ENCODE data around the gene HTT-AS.

DNA sequence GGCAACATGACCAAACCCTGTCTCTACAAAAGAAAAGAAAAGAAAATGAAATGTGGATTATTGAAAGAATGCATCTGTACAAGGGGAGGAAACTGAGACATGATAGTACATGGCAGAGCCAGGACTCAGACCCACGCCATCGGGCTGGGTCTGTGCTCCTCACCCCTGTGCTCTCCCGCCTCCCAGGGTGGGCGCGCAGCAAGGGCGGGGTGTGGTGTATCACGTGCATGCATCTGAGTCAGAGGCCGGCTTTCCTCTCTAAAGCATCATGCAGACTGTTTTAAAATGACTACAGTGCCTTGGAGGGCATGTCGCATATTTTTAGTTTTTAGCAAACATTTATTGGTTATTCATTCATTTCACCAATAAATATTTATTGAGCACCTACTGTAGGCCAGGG, 47.8 kb downstream of the HTT-AS start:
- TF ChIP-seq CTCF (IDR thresholded peaks at IDR 0.05), result no peak
- TF ChIP-seq EZH2phosphoT487 (IDR thresholded peaks at IDR 0.05; ENCODE audit: borderline replicate concordance, low read depth), result no peak
- no peak for TF ChIP-seq TAF1 (IDR thresholded peaks at IDR 0.05; ENCODE audit: borderline replicate concordance, low read depth, low read length)
- no peak for TF ChIP-seq JUND (IDR thresholded peaks at IDR 0.05)
- TF ChIP-seq RFX5 (IDR thresholded peaks at IDR 0.05; ENCODE audit: low read length), result no peak
- no peak for TF ChIP-seq EP300 (IDR thresholded peaks at IDR 0.05; ENCODE audit: borderline replicate concordance in 1 of 2, low read depth in 1 of 2, low read length in 1 of 2)
- no peak for TF ChIP-seq RXRA (IDR thresholded peaks at IDR 0.05; ENCODE audit: borderline replicate concordance, low read depth)
- TF ChIP-seq, protein P1, sequence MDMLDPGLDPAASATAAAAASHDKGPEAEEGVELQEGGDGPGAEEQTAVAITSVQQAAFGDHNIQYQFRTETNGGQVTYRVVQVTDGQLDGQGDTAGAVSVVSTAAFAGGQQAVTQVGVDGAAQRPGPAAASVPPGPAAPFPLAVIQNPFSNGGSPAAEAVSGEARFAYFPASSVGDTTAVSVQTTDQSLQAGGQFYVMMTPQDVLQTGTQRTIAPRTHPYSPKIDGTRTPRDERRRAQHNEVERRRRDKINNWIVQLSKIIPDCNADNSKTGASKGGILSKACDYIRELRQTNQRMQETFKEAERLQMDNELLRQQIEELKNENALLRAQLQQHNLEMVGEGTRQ (IDR thresholded peaks at IDR 0.05; ENCODE audit: borderline replicate concordance, low read depth, low read length), result no peak
- no peak for TF ChIP-seq MAX (IDR thresholded peaks at IDR 0.05; ENCODE audit: low read depth)
- TF ChIP-seq GABPA (IDR thresholded peaks at IDR 0.05; ENCODE audit: low read depth), result no peak
